Kidney (tissue), 14 donors: ENCODE results near the gene TBC1D32. TPM values are rescaled to one million over a fixed set of nuclear protein-coding genes. Genes with fewer than 3 reads are reported as not detected.

Experiments used
- DNase-seq, 5 donors: peaks; one replicate each; pipeline ENCODE4 v3.0.0-alpha.2; 2013 to 2020
- FAIRE-seq: peaks from 2 replicates; lab custom pipeline; 2012; peaks lifted over from hg19 to GRCh38; lab: Jason Lieb, UNC
- H3K27ac ChIP-seq, 2 donors: one replicate each; pipeline ENCODE4 v1.7.0; 2013; ENCODE audit warnings: low read depth in 2 of 2, low read length in 2 of 2, inconsistent platforms in 1 of 2
- H3K27me3 ChIP-seq: one replicate; pipeline ENCODE4 v1.7.1; 2013; ENCODE audit warnings: low read length, inconsistent platforms; ENCODE audit not compliant: control insufficient read depth, insufficient read depth
- H3K36me3 ChIP-seq, 3 donors: one replicate each; pipeline versions ENCODE4 v1.7.0 to v1.7.1; 2013; ENCODE audit warnings: low read length in 3 of 3, control low read depth in 1 of 3, inconsistent platforms in 1 of 3; ENCODE audit not compliant: insufficient read depth in 3 of 3, control insufficient read depth in 2 of 3
- H3K4me1 ChIP-seq, 3 donors: one replicate each; pipeline versions ENCODE4 v1.7.0 to v1.7.1; 2013; ENCODE audit warnings: low read length in 3 of 3, inconsistent platforms in 1 of 3, low read depth in 1 of 3; ENCODE audit not compliant: control insufficient read depth in 2 of 3, insufficient read depth in 2 of 3
- H3K4me3 ChIP-seq, 3 donors: one replicate each; pipeline versions ENCODE4 v1.7.0 to v1.8.1; 2013; ENCODE audit warnings: low read length in 3 of 3, control low read depth in 1 of 3, inconsistent platforms in 1 of 3
- H3K9ac ChIP-seq, 3 donors: one replicate each; pipeline versions ENCODE4 v1.7.0 to v1.7.1; 2013; ENCODE audit warnings: low read length in 3 of 3, control low read depth in 1 of 3, inconsistent platforms in 1 of 3
- H3K9me3 ChIP-seq, 3 donors: one replicate each; pipeline versions ENCODE4 v1.7.0 to v1.7.1; 2013; ENCODE audit warnings: low read length in 3 of 3, control low read depth in 1 of 3, inconsistent platforms in 1 of 3; ENCODE audit not compliant: control insufficient read depth in 2 of 3, insufficient read depth in 1 of 3
- CTCF ChIP-seq: IDR thresholded peaks from 3 replicates; pipeline ENCODE4 v1.5.1; 2012; ENCODE audit warnings: mild to moderate bottlenecking, moderate library complexity, borderline replicate concordance; ENCODE audit not compliant: insufficient read depth; ENCODE audit errors: extremely low read depth
- intact Hi-C: fragments of 100-400 bp; cut with DNase I; formaldehyde crosslinking; loops from one replicate; pipeline ENCODE4 v1.11.1; 2022
- polyA plus RNA-seq: library from polyadenylated mRNA; stranded (reverse); fragments of 350-450 nt; fragmentation: Illumina TruSeq; extraction: RNeasy Lipid Tissue Mini Kit (QIAGEN cat#74804); gene quantifications from one replicate; pipeline ENCODE4 v1.2.3, GENCODE V29; 2014; ENCODE audit warnings: low read depth, low replicate concordance; ENCODE audit not compliant: insufficient read depth
- total RNA-seq: library from RNA; stranded (reverse); fragmentation: NEBNext Ultra II Directional; extraction: Animal tissue kit (Norgen Biotek cat#: 25700); gene quantifications from one replicate; pipeline ENCODE4 v1.2.1, GENCODE V29; 2021
- donor health status: control.
- donor health status: control.
- donor health status: control.
- donor health status: control.
- donor health status: control.
- donor health status: DM: yes; HTN: yes; CAD: no.
- donor health status: Normal renal cell carcinoma (clear cell type).

TBC1D32 gene
- total and polyA plus RNA-seq, 2 donors from 2014 or later, result 1.9 to 12.4 TPM

DNA sequence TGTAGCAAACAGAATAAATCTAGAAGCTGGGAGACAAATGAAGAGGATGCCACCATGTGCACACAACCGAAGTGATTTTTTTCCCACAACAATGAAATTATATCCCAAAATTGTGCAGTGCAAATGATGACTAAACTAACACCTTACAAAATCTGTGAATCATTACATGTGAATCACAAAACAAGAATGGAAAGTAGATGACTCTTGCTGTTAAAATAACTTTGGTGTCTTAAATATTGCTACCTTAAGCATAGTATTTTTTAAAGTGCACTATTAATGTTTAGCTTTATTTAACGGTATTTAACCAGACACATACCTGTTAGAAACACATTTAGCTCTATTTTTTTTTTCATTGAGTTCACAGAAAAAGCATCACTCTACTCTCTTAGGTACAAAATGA lies 190.8 kb downstream of the TBC1D32 start:
- no peaks in the 10 kb centered on the region for H3K4me1 ChIP-seq
- no peaks in the 10 kb centered on the region for H3K36me3 ChIP-seq
- intact Hi-C loops, result no loop called here
- peaks cover 0 to 7% (median 0%) of the 10 kb centered on the region in 3 donors for H3K9me3 ChIP-seq
- no peaks in the 10 kb centered on the region for H3K27me3 ChIP-seq
- H3K9ac ChIP-seq, result no peak overlapping the region
- FAIRE-seq (no peak), DNase-seq (no peak)
- no peak for TF ChIP-seq CTCF
- no peak overlapping the region for H3K27ac ChIP-seq
- no peak overlapping the region for H3K4me3 ChIP-seq

GRCh38 chr6:121142093-121142492 lies 192.2 kb downstream of the TBC1D32 start:
- intact Hi-C loops, result no loop called here
- no peak overlapping the region for H3K4me3 ChIP-seq
- H3K27ac ChIP-seq, result no peak overlapping the region
- peaks cover 0 to 7% (median 0%) of the 10 kb centered on the region in 3 donors for H3K9me3 ChIP-seq
- FAIRE-seq, result no peak
- no peaks in the 10 kb centered on the region for H3K4me1 ChIP-seq
- TF ChIP-seq CTCF, result no peak
- no peak for DNase-seq
- H3K9ac ChIP-seq, result no peak overlapping the region
- H3K36me3 ChIP-seq, result no peaks in the 10 kb centered on the region
- no peaks in the 10 kb centered on the region for H3K27me3 ChIP-seq

- intact Hi-C loops, result no loop called here
- Histone ChIP-seq H3K36me3 (no peaks in the 10 kb centered on the region), H3K27me3 (no peaks in the 10 kb centered on the region), H3K4me3 (no peak overlapping the region), H3K9me3 (no peaks in the 10 kb centered on the region), H3K9ac (no peak overlapping the region), H3K4me1 (no peaks in the 10 kb centered on the region), H3K27ac (no peak overlapping the region)
- no peak for FAIRE-seq
- peak in 2 of 5 donors; percentile 7 to 13 for DNase-seq
- no peak for TF ChIP-seq CTCF
Observed at GRCh38 chr6:121135425-121135824, 198.9 kb downstream of the TBC1D32 start.

DNA sequence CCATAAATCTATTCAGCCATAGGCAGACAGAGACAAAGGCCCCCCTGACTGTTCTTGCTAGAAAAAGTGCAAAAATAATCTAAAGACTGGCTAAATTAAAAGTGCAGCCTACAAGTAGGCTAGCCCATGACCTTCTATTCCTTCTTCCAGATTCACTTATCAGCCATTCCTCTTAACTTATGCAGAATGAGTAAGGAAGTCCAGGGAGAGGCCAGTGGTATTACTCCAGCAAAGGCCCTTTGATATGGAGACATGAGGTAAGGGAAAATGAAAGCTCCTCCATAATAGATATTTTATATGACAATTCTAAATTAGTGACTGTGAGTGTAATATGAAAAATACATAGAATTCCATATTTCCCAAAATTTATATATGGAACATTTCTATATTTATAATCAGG lies 199.4 kb downstream of the TBC1D32 start:
- DNase-seq (no peak), FAIRE-seq (no peak)
- Histone ChIP-seq H3K27ac (no peak overlapping the region), H3K27me3 (no peaks in the 10 kb centered on the region), H3K9me3 (no peaks in the 10 kb centered on the region), H3K36me3 (no peaks in the 10 kb centered on the region), H3K4me1 (no peaks in the 10 kb centered on the region), H3K9ac (no peak overlapping the region), H3K4me3 (no peak overlapping the region)
- no peak for TF ChIP-seq CTCF
- intact Hi-C loops, result no loop called here
